GM23248 (cell line): ENCODE measurements around the gene KLF7. TPM values are rescaled to one million over a fixed set of nuclear protein-coding genes. Genes with fewer than 3 reads are reported as not detected.

Source experiments
- DNase-seq: peaks from one replicate; pipeline ENCODE4 v3.0.0-alpha.2; 2015
- H2AFZ ChIP-seq: fragments of 200-600 bp; sonication (generic); 2 replicates; pipeline ENCODE4 v1.6.1; 2016; ENCODE audit warnings: antibody characterized with exemption
- H3F3A ChIP-seq: fragments of 200-600 bp; sonication (generic); 2 replicates; pipeline ENCODE4 v1.6.1; 2016; ENCODE audit warnings: mild to moderate bottlenecking, antibody characterized with exemption, mixed run types; ENCODE audit not compliant: insufficient read depth
- H3K27ac ChIP-seq: fragments of 200-600 bp; sonication (generic); 2 replicates; pipeline ENCODE4 v1.5.1; 2016; ENCODE audit warnings: mild to moderate bottlenecking
- H3K27me3 ChIP-seq: fragments of 200-600 bp; sonication (generic); replicated peaks from 2 replicates; pipeline ENCODE4 v1.6.1; 2016; ENCODE audit warnings: mild to moderate bottlenecking; ENCODE audit not compliant: insufficient read depth
- H3K36me3 ChIP-seq: fragments of 200-600 bp; sonication (generic); 2 replicates; pipeline ENCODE4 v1.6.1; 2016; ENCODE audit warnings: low read depth, mild to moderate bottlenecking
- H3K4me1 ChIP-seq: fragments of 200-600 bp; sonication (generic); 2 replicates; pipeline ENCODE4 v1.6.1; 2016; ENCODE audit warnings: mild to moderate bottlenecking; ENCODE audit not compliant: insufficient read depth
- H3K4me2 ChIP-seq: fragments of 200-600 bp; sonication (generic); one replicate; pipeline ENCODE4 v1.6.1; 2016; ENCODE audit warnings: mild to moderate bottlenecking; ENCODE audit not compliant: unreplicated experiment
- H3K4me3 ChIP-seq: fragments of 200-600 bp; sonication (generic); 2 replicates; pipeline ENCODE4 v1.5.1; 2016; ENCODE audit warnings: mild to moderate bottlenecking
- H3K79me2 ChIP-seq: fragments of 200-600 bp; sonication (generic); 2 replicates; pipeline ENCODE4 v1.6.1; 2016; ENCODE audit warnings: mild to moderate bottlenecking; ENCODE audit not compliant: insufficient read depth
- H3K9ac ChIP-seq: fragments of 200-600 bp; sonication (generic); 2 replicates; pipeline ENCODE4 v1.6.1; 2016; ENCODE audit warnings: mild to moderate bottlenecking
- H3K9me2 ChIP-seq: fragments of 200-600 bp; sonication (generic); 2 replicates; pipeline ENCODE4 v1.6.1; 2016; ENCODE audit warnings: mixed run types, mild to moderate bottlenecking, moderate library complexity; ENCODE audit not compliant: insufficient read depth
- H3K9me3 ChIP-seq: fragments of 200-600 bp; sonication (generic); one replicate; pipeline ENCODE4 v1.6.1; 2017; ENCODE audit warnings: low read depth
- H4K20me1 ChIP-seq: fragments of 200-600 bp; sonication (generic); 2 replicates; pipeline ENCODE4 v1.6.0; 2016; ENCODE audit not compliant: insufficient read depth
- EZH2 ChIP-seq: fragments of 200-600 bp; sonication (generic); IDR thresholded peaks from 2 replicates; pipeline ENCODE4 v1.6.1; 2018; ENCODE audit warnings: antibody characterized with exemption, mild to moderate bottlenecking; ENCODE audit not compliant: insufficient read depth, poor library complexity, severe bottlenecking
- EZH2phosphoT487 ChIP-seq: fragments of 200-600 bp; sonication (generic); IDR thresholded peaks from 2 replicates; pipeline ENCODE4 v1.6.1; 2018; ENCODE audit warnings: antibody characterized with exemption, moderate library complexity, mild to moderate bottlenecking, low read depth; ENCODE audit not compliant: insufficient read depth
- WGBS, 2 experiments: methylation state at CpG; one replicate each; pipeline ENCODE4 v1.1.6; 2015 to 2017; ENCODE audit warnings: low lambda C conversion rate in 2 of 2, low coverage in 1 of 2; ENCODE audit errors: missing lambda C conversion rate in 2 of 2; 5-methylcytosine and 5-hydroxymethylcytosine counted together
- in situ Hi-C: fragments of 300-500 bp; cut with MboI; formaldehyde crosslinking; loops from 2 replicates; pipeline ENCODE4 v1.15.0; 2020
- polyA plus RNA-seq: library from polyadenylated mRNA; unstranded; fragments of >200 nt; fragmentation: Nextera tagmentation; extraction: Ambion mirVana; gene quantifications from 2 replicates; pipeline ENCODE4 v1.2.1, GENCODE V29; 2016
- total RNA-seq: library from RNA; depleted of rRNA; stranded (reverse); fragments of >200 nt; shearing (Covaris generic); gene quantifications from 2 replicates; pipeline ENCODE4 v1.2.3, GENCODE V29; 2014

The KLF7 gene
- total and polyA plus RNA-seq, 2 experiments from 2014 or later = 22.5 to 39.4 TPM

DNA sequence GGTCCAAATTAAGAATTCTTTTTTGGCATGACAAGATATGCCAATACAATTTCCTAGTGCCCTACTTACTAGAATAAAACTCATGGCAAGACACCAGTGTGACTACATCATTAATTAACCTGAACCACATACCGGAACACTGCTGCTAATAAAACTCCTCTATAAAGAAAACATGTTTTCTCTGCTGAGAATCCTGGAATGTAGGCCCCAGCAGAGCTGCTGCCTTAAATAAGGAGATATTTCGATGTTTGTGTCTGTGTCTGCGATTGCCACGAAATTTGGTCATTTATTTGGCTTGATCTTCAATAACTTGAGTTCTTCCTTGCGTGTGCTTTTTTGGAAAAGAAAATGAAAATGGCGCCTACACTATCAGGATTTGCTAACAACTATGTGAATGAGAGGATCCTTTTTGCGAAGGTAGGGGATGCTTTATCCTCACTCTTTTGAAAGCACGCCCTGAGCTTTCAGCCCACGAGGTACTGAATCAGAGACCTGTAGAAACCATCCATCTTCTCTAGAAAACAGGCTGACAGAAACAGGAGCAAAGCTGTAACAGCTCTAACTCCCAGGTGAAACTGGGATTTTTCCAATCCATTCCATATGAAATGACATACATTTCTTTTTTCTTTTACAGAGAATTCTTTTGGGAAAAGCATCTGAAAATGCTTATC, 27.0 kb downstream of the KLF7 start:
- Histone ChIP-seq H3K4me2 (no peak overlapping the region), H4K20me1 (peaks cover 16% of the 10 kb centered on the region; the same call in 1 of the 2 replicates), H3K4me3 (no peak overlapping the region), H3K9ac (no peak overlapping the region), H3K9me3 (no peaks in the 10 kb centered on the region), H3K79me2 (peaks cover 100% of the 10 kb centered on the region), H2AFZ (no peak overlapping the region), H3K27ac (0 out of 2 replicates have a peak overlapping the region, but pooled peaks have one; percentile 13), H3K36me3 (peaks cover 23% of the 10 kb centered on the region), H3K27me3 (no peaks in the 10 kb centered on the region), H3F3A (peaks cover 89% of the 10 kb centered on the region), H3K9me2 (no peaks in the 10 kb centered on the region), H3K4me1 (peaks cover 84% of the 10 kb centered on the region)
- no peak for DNase-seq
- WGBS, 2 experiments = 84 to 86% methylated on average over 9 of the region's 9 CpGs
- in situ Hi-C loops = no loop called here
- TF ChIP-seq EZH2phosphoT487 = no peak
- no peak for TF ChIP-seq EZH2

DNA sequence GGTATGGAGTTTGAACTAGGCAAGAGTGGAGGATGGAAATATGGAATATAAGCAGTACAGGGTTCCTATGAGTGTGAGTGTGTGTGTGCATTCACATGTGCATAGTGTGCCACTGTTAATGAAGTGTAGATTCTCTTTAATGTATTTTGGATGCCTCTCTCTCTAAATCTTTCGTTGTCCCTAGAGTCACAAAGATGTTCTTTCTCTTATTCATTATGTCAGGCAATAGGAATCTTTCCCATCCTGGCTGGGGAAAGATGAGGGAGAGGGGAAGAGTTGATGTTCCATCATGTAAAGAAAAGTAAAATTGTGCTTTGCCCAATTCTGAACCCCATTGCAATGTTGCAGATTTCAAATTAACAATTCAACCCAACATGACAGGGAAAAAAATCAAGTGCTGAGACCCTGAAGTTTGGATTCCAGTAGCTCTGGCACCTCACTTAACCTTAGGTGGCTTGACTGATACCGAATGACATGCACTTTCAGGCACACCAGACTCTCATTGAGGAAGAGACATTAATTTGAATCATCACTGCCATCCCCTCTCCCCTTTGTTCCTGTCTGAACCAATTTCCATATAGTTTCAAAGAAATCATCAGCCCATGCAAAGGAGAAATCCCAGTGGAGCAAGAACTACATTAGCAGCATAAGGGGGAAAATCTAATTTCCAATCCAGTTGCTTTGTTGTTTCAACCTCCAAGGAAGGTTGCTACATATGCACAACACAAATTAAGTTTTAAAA, 28.0 kb downstream of the KLF7 start:
- Histone ChIP-seq H3K27ac (peak overlapping the region; percentile 71), H3F3A (peaks cover 86% of the 10 kb centered on the region), H3K9me3 (no peaks in the 10 kb centered on the region), H3K27me3 (no peaks in the 10 kb centered on the region), H2AFZ (no peak overlapping the region), H3K4me1 (peaks cover 84% of the 10 kb centered on the region), H3K4me3 (no peak overlapping the region), H4K20me1 (peaks cover 16% of the 10 kb centered on the region; the same call in 1 of the 2 replicates), H3K79me2 (peaks cover 100% of the 10 kb centered on the region), H3K4me2 (no peak overlapping the region), H3K9me2 (no peaks in the 10 kb centered on the region), H3K36me3 (peaks cover 23% of the 10 kb centered on the region), H3K9ac (no peak overlapping the region)
- DNase-seq = no peak
- in situ Hi-C loops = no loop called here
- WGBS, 2 experiments = 54 to 59% methylated on average over 2 of the region's 2 CpGs
- TF ChIP-seq EZH2phosphoT487 = no peak
- no peak for TF ChIP-seq EZH2

DNA sequence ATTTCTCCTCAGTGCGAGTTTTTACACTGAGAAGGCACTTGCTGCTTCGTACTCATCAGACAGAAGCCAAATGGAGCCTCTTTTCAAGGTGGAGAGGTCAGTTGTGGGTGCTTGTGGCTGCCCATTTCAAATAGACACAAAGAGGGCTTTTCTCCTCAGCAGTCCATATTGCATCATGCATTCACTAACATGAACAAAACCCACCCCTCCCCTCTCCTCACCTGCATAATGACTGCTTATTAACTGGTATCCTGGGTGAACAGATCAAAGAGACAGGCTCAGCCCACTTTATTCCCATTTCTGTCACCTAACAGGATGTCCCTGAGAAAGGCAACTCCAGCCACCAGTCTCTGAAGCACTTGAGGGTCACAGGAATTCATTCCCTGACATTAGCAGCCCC, 28.9 kb downstream of the KLF7 start:
- H3K9me3 ChIP-seq = no peaks in the 10 kb centered on the region
- no peak overlapping the region for H3K4me2 ChIP-seq
- peaks cover 23% of the 10 kb centered on the region for H3K36me3 ChIP-seq
- DNase-seq = no peak
- WGBS, 2 experiments = 98 to 100% methylated on average over 2 of the region's 2 CpGs
- peaks cover 100% of the 10 kb centered on the region for H3K79me2 ChIP-seq
- TF ChIP-seq EZH2 (no peak), EZH2phosphoT487 (no peak)
- peaks cover 86% of the 10 kb centered on the region for H3F3A ChIP-seq
- no peak overlapping the region for H3K9ac ChIP-seq
- peak overlapping the region; percentile 71 for H3K27ac ChIP-seq
- H3K27me3 ChIP-seq = no peaks in the 10 kb centered on the region
- H2AFZ ChIP-seq = no peak overlapping the region
- no peak overlapping the region for H3K4me3 ChIP-seq
- H3K4me1 ChIP-seq = peaks cover 84% of the 10 kb centered on the region
- peaks cover 12% of the 10 kb centered on the region; the same call in 1 of the 2 replicates for H4K20me1 ChIP-seq
- H3K9me2 ChIP-seq = no peaks in the 10 kb centered on the region
- in situ Hi-C loops = no loop called here

DNA sequence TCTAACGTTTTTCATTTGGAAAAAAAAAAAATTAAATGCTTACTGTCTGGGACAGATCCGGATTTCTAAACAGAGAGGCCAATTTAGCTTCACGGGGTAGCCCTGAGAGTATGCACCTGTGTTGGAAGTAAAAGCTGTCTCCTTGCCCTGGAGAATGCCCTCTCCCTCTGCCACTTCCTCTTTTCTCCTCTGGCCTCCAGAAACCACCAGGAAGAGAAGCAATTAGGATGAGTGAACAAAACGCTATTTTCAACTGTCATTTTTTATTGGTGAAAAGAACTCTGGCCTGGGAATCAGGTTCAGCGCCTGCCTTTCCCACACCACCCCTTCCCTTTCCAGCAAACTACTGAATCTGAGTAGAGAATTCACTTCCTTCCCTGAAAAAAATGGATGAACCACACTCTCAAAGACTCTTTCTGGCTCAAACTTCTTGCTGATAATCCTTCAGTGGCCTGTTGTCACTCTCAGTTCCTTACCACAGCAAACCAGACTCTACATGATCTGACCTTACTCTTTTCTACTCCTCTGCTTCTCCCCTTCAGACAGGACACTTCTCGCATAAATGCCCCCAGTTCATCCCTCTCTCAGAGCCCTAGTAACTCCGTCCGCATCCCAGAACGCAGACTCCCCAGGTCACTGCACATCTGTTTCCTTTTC, 29.8 kb downstream of the KLF7 start:
- Histone ChIP-seq H4K20me1 (peaks cover 18% of the 10 kb centered on the region; the same call in 1 of the 2 replicates), H3K4me2 (peak overlapping the region; percentile 74), H3K79me2 (peaks cover 100% of the 10 kb centered on the region), H3K36me3 (peaks cover 23% of the 10 kb centered on the region), H3F3A (peaks cover 87% of the 10 kb centered on the region), H3K4me3 (no peak overlapping the region), H3K9ac (peak overlapping the region; percentile 21; the same call in 1 of the 2 replicates), H3K27ac (peak overlapping the region; percentile 71), H2AFZ (no peak overlapping the region), H3K27me3 (no peaks in the 10 kb centered on the region), H3K4me1 (peaks cover 84% of the 10 kb centered on the region), H3K9me2 (no peaks in the 10 kb centered on the region), H3K9me3 (no peaks in the 10 kb centered on the region)
- in situ Hi-C loops = no loop called here
- DNase-seq = no peak
- 63% methylated on average over 9 of the region's 9 CpGs for WGBS, 2 experiments
- TF ChIP-seq EZH2phosphoT487 = no peak
- no peak for TF ChIP-seq EZH2
